ENCODE measurements around the gene NRCAM. TPM values are rescaled to one million over a fixed set of nuclear protein-coding genes. Genes with fewer than 3 reads are reported as not detected.

The NRCAM gene
- total RNA-seq, 5 donors from 2014 or later (not counting 1 experiment from before 2014, with no cell fraction given): 3.1 to 10.7 (median 5.0) TPM

GRCh38 chr7:108134486-108134885, 321.8 kb downstream of the NRCAM start:
- Histone ChIP-seq H3K4me1 (ENCODE audit: control insufficient read depth in 1 of 2, extremely low read depth in 1 of 2, insufficient read depth in 2 of 2, low read length in 2 of 2) (peaks cover 10 to 11% of the 10 kb centered on the region in 2 experiments), H3K9me3 (no peaks in the 10 kb centered on the region), H3K27me3 (replicated peaks in 1 of 2; ENCODE audit: control insufficient read depth in 2 of 2, extremely low read depth in 1 of 2, insufficient read depth in 2 of 2, low read length in 1 of 2) (no peaks in the 10 kb centered on the region), H3K27ac (ENCODE audit: low read length) (no peak overlapping the region), H3K4me3 (ENCODE audit: control insufficient read depth in 1 of 2, extremely low read depth in 1 of 2, low read length in 1 of 2) (no peak overlapping the region), H3K36me3 (ENCODE audit: control insufficient read depth in 2 of 2, extremely low read depth in 1 of 2, insufficient read depth in 1 of 2, low read length in 1 of 2) (no peaks in the 10 kb centered on the region)
- H3K4me3 Mint-ChIP-seq: no peak overlapping the region
- CTCF ChIA-PET: no interaction called here
- H3K36me3 Mint-ChIP-seq: no peaks in the 10 kb centered on the region
- H3K27me3 Mint-ChIP-seq: peaks cover 0 to 3% of the 10 kb centered on the region in 2 donors
- no peak overlapping the region for H3K27ac Mint-ChIP-seq
- POLR2A ChIA-PET: no interaction called here
- ATAC-seq (replicated peaks in 1 of 4) (no peak), DNase-seq (no peak)
- H3K4me1 Mint-ChIP-seq: peaks cover 16 to 18% (median 17%) of the 10 kb centered on the region in 3 donors
- no CpG with 5 or more reads among the region's 1 CpG for WGBS (ENCODE audit: insufficient coverage)
- H3K9me3 Mint-ChIP-seq: no peaks in the 10 kb centered on the region

GRCh38 chr7:108132551-108133265, 323.5 kb downstream of the NRCAM start:
- POLR2A ChIA-PET: no interaction called here
- no peak overlapping the region for H3K27ac Mint-ChIP-seq
- peaks cover 0 to 2% of the 10 kb centered on the region in 2 donors for H3K27me3 Mint-ChIP-seq
- no peak for ATAC-seq (replicated peaks in 1 of 4)
- H3K27ac ChIP-seq (ENCODE audit: low read length): no peak overlapping the region
- DNase-seq: no peak
- no peaks in the 10 kb centered on the region for H3K36me3 Mint-ChIP-seq
- H3K27me3 ChIP-seq (replicated peaks in 1 of 2; ENCODE audit: control insufficient read depth in 2 of 2, extremely low read depth in 1 of 2, insufficient read depth in 2 of 2, low read length in 1 of 2): no peaks in the 10 kb centered on the region
- CTCF ChIA-PET: interaction anchor here in 1 of 2 donors (1.0 kb wide), 1 partner anchor 13 kb away, joined by 3 read pairs; no protein-coding TSS in a partner anchor
- peaks cover 10 to 11% of the 10 kb centered on the region in 2 experiments for H3K4me1 ChIP-seq (ENCODE audit: control insufficient read depth in 1 of 2, extremely low read depth in 1 of 2, insufficient read depth in 2 of 2, low read length in 2 of 2)
- WGBS (ENCODE audit: insufficient coverage): 96% methylated on average over 10 of the region's 13 CpGs
- no peak overlapping the region for H3K4me3 Mint-ChIP-seq
- H3K4me3 ChIP-seq (ENCODE audit: control insufficient read depth in 1 of 2, extremely low read depth in 1 of 2, low read length in 1 of 2): no peak overlapping the region
- no peaks in the 10 kb centered on the region for H3K36me3 ChIP-seq (ENCODE audit: control insufficient read depth in 2 of 2, extremely low read depth in 1 of 2, insufficient read depth in 1 of 2, low read length in 1 of 2)
- no peaks in the 10 kb centered on the region for H3K9me3 ChIP-seq
- no peaks in the 10 kb centered on the region for H3K9me3 Mint-ChIP-seq
- H3K4me1 Mint-ChIP-seq: peaks cover 16 to 18% (median 17%) of the 10 kb centered on the region in 3 donors

- DNase-seq (no peak), ATAC-seq (replicated peaks in 1 of 4) (no peak)
- H3K36me3 ChIP-seq (ENCODE audit: control insufficient read depth in 2 of 2, extremely low read depth in 1 of 2, insufficient read depth in 1 of 2, low read length in 1 of 2): no peaks in the 10 kb centered on the region
- Mint-ChIP-seq H3K27ac (no peak within 1 kb of the TSS), H3K4me3 (no peak within 1 kb of the TSS), H3K36me3 (no peaks in the 10 kb centered on the region), H3K9me3 (no peaks in the 10 kb centered on the region), H3K4me1 (peaks cover 5 to 6% (median 5%) of the 10 kb centered on the region in 3 donors), H3K27me3 (peaks cover 0 to 2% of the 10 kb centered on the region in 2 donors)
- no peak within 1 kb of the TSS for H3K27ac ChIP-seq (ENCODE audit: low read length)
- no CpG with 5 or more reads among the region's 3 CpGs for WGBS (ENCODE audit: insufficient coverage)
- ChIA-PET CTCF (no interaction called here), POLR2A (no interaction called here)
- peaks cover 1 to 5% of the 10 kb centered on the region in 2 experiments for H3K4me1 ChIP-seq (ENCODE audit: control insufficient read depth in 1 of 2, extremely low read depth in 1 of 2, insufficient read depth in 2 of 2, low read length in 2 of 2)
- H3K9me3 ChIP-seq: no peaks in the 10 kb centered on the region
- no peaks in the 10 kb centered on the region for H3K27me3 ChIP-seq (replicated peaks in 1 of 2; ENCODE audit: control insufficient read depth in 2 of 2, extremely low read depth in 1 of 2, insufficient read depth in 2 of 2, low read length in 1 of 2)
- H3K4me3 ChIP-seq (ENCODE audit: control insufficient read depth in 1 of 2, extremely low read depth in 1 of 2, low read length in 1 of 2): no peak within 1 kb of the TSS
Measured at GRCh38 chr7:108130261-108130660, 326.0 kb downstream of the NRCAM start, which contains the start of gene LAMB4. TSS of gene LAMB4 (minus strand) at chr7:108130361. CDS start at chr7:108123164, 7,197 bp downstream.

- no peaks in the 10 kb centered on the region for H3K9me3 Mint-ChIP-seq
- WGBS (ENCODE audit: insufficient coverage): no CpG with 5 or more reads among the region's 7 CpGs
Measured at GRCh38 chr7:108129018-108129965, 326.9 kb downstream of the NRCAM start.

GRCh38 chr7:108128514-108128913, 327.7 kb downstream of the NRCAM start:
- ChIA-PET CTCF (no interaction called here), POLR2A (no interaction called here)
- Mint-ChIP-seq H3K4me3 (no peak overlapping the region), H3K9me3 (no peaks in the 10 kb centered on the region), H3K36me3 (no peaks in the 10 kb centered on the region), H3K27ac (no peak overlapping the region), H3K4me1 (no peaks in the 10 kb centered on the region), H3K27me3 (peaks cover 0 to 2% of the 10 kb centered on the region in 2 donors)
- ATAC-seq (replicated peaks in 1 of 4): no peak
- no peak for DNase-seq
- H3K9me3 ChIP-seq: no peaks in the 10 kb centered on the region
- H3K4me3 ChIP-seq (ENCODE audit: control insufficient read depth in 1 of 2, extremely low read depth in 1 of 2, low read length in 1 of 2): no peak overlapping the region
- 70% methylated on average over 2 of the region's 3 CpGs for WGBS (ENCODE audit: insufficient coverage)
- H3K4me1 ChIP-seq (ENCODE audit: control insufficient read depth in 1 of 2, extremely low read depth in 1 of 2, insufficient read depth in 2 of 2, low read length in 2 of 2): no peaks in the 10 kb centered on the region
- H3K36me3 ChIP-seq (ENCODE audit: control insufficient read depth in 2 of 2, extremely low read depth in 1 of 2, insufficient read depth in 1 of 2, low read length in 1 of 2): no peaks in the 10 kb centered on the region
- H3K27ac ChIP-seq (ENCODE audit: low read length): no peak overlapping the region
- H3K27me3 ChIP-seq (replicated peaks in 1 of 2; ENCODE audit: control insufficient read depth in 2 of 2, extremely low read depth in 1 of 2, insufficient read depth in 2 of 2, low read length in 1 of 2): no peaks in the 10 kb centered on the region

More at GRCh38 chr7:108129018-108129965, 326.9 kb downstream of the NRCAM start:
- no peak overlapping the region for H3K27ac Mint-ChIP-seq
- no peaks in the 10 kb centered on the region for H3K4me1 ChIP-seq (ENCODE audit: control insufficient read depth in 1 of 2, extremely low read depth in 1 of 2, insufficient read depth in 2 of 2, low read length in 2 of 2)
- ATAC-seq (replicated peaks in 1 of 4): no peak
- H3K36me3 ChIP-seq (ENCODE audit: control insufficient read depth in 2 of 2, extremely low read depth in 1 of 2, insufficient read depth in 1 of 2, low read length in 1 of 2): no peaks in the 10 kb centered on the region
- no peak overlapping the region for H3K27ac ChIP-seq (ENCODE audit: low read length)
- no peaks in the 10 kb centered on the region for H3K4me1 Mint-ChIP-seq
- ChIA-PET POLR2A (no interaction called here), CTCF (no interaction called here)
- no peaks in the 10 kb centered on the region for H3K27me3 ChIP-seq (replicated peaks in 1 of 2; ENCODE audit: control insufficient read depth in 2 of 2, extremely low read depth in 1 of 2, insufficient read depth in 2 of 2, low read length in 1 of 2)
- no peaks in the 10 kb centered on the region for H3K36me3 Mint-ChIP-seq
- DNase-seq: no peak
- no peak overlapping the region for H3K4me3 ChIP-seq (ENCODE audit: control insufficient read depth in 1 of 2, extremely low read depth in 1 of 2, low read length in 1 of 2)
- peaks cover 0 to 2% of the 10 kb centered on the region in 2 donors for H3K27me3 Mint-ChIP-seq
- no peak overlapping the region for H3K4me3 Mint-ChIP-seq
- no peaks in the 10 kb centered on the region for H3K9me3 ChIP-seq

GRCh38 chr7:108127461-108127860, 328.8 kb downstream of the NRCAM start:
- ATAC-seq (replicated peaks in 1 of 4) (no peak), DNase-seq (no peak)
- no peaks in the 10 kb centered on the region for H3K27me3 ChIP-seq (replicated peaks in 1 of 2; ENCODE audit: control insufficient read depth in 2 of 2, extremely low read depth in 1 of 2, insufficient read depth in 2 of 2, low read length in 1 of 2)
- ChIA-PET CTCF (no interaction called here), POLR2A (no interaction called here)
- H3K4me1 ChIP-seq (ENCODE audit: control insufficient read depth in 1 of 2, extremely low read depth in 1 of 2, insufficient read depth in 2 of 2, low read length in 2 of 2): no peaks in the 10 kb centered on the region
- no peak overlapping the region for H3K4me3 ChIP-seq (ENCODE audit: control insufficient read depth in 1 of 2, extremely low read depth in 1 of 2, low read length in 1 of 2)
- H3K27ac Mint-ChIP-seq: no peak overlapping the region
- H3K27ac ChIP-seq (ENCODE audit: low read length): no peak overlapping the region
- no peaks in the 10 kb centered on the region for H3K4me1 Mint-ChIP-seq
- H3K9me3 ChIP-seq: no peaks in the 10 kb centered on the region
- H3K9me3 Mint-ChIP-seq: no peaks in the 10 kb centered on the region
- 82% methylated on average over 3 of the region's 5 CpGs for WGBS (ENCODE audit: insufficient coverage)
- peaks cover 0 to 2% of the 10 kb centered on the region in 2 donors for H3K27me3 Mint-ChIP-seq
- no peaks in the 10 kb centered on the region for H3K36me3 ChIP-seq (ENCODE audit: control insufficient read depth in 2 of 2, extremely low read depth in 1 of 2, insufficient read depth in 1 of 2, low read length in 1 of 2)
- H3K4me3 Mint-ChIP-seq: no peak overlapping the region
- no peaks in the 10 kb centered on the region for H3K36me3 Mint-ChIP-seq

Data from T-cell (primary cell).